GM18519 (cell line): Measurements from ENCODE around the gene RNF11.
"Not testable (repeated sequence)": the region's sequence is repeated elsewhere in the genome, so short reads cannot be mapped to it uniquely, and the experiment has no call there.

Experiments used
- ATAC-seq: cut with Tn5 transposase; IDR thresholded peaks from one replicate; pipeline ENCODE4 v1.9.1; 2021; ENCODE audit warnings: mild to moderate bottlenecking, moderate library complexity; ENCODE audit not compliant: unreplicated experiment, low FRiP score

RNF11 gene

GRCh38 chr1:51227231-51227960 is 8.7 kb upstream of the RNF11 start:
- not testable (repeated sequence) for ATAC-seq

GRCh38 chr1:51228471-51228870 is 7.6 kb upstream of the RNF11 start:
- ATAC-seq, result not testable (repeated sequence)

DNA sequence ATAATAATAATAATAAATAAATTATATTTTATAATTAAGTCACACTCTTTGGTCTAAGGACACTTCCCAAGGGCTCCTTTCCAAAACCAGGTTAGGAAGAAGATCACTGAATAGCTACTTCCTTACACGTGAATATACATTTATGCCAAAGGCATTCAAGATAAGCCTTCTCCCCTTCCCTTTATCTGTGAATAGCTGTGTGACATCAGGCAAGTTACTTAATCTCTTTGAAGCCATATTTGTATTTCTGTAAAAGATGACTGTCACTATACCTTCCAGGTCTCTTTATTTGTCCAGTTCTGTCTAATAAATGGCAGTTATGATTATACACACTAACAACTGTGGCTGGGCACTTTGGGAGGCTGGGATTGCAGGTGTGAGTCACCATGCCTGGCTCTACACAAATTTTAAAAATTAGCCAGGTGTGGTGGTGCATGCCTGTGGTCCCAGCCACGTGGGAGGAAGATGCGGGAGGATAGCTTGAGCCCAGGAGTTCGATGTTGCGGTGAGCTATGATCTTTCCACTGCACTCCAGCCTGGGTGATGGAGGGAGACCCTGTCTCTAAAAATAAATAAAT is 5.5 kb upstream of the RNF11 start:
- ATAC-seq, result no peak

DNA sequence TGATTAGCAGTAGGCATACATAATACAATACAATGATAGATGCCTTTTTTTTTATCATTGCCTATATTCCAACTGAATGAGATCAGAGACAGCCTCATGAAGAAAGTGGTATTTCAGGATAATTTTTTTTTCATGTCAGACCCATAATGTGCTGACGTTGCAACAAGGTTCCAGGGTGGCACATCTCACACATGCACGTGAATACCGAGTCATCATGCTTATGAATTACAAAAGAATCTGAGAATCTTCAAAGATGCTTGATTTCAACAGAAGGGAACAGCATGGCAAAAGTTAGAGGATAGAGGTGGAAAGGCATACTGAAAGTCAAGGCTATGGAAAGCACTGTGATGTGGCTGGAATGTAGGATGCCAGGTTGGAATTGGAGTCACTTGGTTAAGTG is 5.0 kb upstream of the RNF11 start:
- ATAC-seq, result no peak

DNA sequence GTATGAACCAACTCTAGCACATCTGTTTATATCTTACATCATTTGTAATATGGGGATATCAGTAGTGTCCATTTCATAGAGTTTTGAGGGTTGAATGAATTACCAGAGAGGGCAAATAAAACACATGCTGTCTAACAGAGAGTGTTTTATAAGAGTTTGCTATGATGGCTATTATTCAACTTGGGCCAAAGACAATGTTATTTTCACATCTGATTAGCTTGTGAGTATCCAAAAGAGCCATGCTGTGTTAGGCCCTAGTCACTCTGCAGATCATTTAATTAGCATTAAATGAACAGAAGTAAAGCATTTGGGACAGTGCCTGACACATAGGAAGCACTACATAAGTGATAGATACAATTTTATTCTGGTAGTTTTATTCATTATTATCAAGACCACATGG is 4.2 kb upstream of the RNF11 start:
- no peak for ATAC-seq

GRCh38 chr1:51234236-51234635 is 1.8 kb upstream of the RNF11 start:
- not testable (repeated sequence) for ATAC-seq

- peak; percentile 56 for ATAC-seq
These were observed 1.2 kb upstream of the RNF11 start for GRCh38 chr1:51234721-51235425.

GRCh38 chr1:51236531-51237350 is 668 bp downstream of the RNF11 start:
- ATAC-seq, result no peak

GRCh38 chr1:51237351-51238033 is 1.4 kb downstream of the RNF11 start:
- no peak for ATAC-seq

DNA sequence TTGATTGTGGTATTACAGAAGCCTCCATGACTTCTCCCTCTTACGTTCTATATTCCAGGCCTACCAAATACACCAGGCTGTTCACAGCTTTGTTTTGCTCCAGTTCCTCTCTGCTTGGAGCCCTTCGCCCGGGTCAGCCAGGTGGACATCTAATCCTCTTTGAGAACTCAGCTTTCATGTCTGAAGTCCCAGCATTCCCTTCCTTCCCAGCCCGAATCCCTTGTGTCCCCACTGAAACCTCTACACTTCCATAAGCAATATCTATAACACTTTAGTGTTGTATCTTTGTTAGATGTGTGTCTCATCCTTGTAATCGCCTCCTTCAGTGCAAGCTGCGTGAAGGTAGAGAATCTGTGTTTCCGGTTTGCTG is 1.9 kb downstream of the RNF11 start:
- no peak for ATAC-seq

DNA sequence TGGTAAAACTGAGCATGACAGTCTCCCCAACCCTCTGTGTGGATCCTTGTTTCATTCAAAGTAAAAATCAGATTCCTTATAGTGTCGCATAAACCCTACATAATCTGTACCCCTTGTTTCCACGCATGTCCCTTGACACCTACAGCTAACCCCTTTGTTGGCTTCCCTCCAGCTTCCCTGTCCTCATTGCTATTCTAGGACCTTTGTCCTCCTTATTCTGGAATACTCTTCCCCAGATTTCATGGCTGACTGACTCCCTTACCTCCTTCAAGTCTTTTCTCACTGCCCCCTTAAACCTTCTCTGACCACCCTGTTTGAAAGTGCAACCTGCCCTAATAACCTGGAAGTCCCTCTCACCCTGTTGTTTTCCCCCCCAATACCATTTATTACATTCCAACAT is 4.0 kb downstream of the RNF11 start:
- ATAC-seq, result no peak

- ATAC-seq, result no peak
These were observed 5.0 kb downstream of the RNF11 start for GRCh38 chr1:51241119-51241518.

DNA sequence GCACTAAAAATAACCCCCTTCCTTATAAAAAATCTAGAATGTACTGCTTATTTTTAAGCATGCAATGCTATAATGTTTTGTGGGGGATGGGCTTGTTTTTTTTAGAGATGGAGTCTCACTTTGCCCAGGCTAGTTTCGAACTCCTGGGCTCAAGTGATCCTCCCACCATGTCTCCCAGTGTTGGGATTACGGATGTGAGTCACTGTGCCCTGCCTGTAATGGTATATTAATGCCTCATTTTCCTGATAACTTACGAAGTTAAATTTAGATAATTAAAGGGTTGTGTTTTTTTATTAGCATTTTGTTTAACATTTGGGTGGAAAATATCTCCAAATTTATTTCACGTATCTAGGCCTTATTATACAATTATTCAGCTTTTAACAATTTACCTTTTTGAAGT is 6.5 kb downstream of the RNF11 start:
- ATAC-seq, result no peak

- ATAC-seq, result no peak
These were observed 10.9 kb downstream of the RNF11 start for GRCh38 chr1:51247022-51247421.

- ATAC-seq, result no peak
These were observed 11.4 kb downstream of the RNF11 start for GRCh38 chr1:51247499-51247898.

- no peak for ATAC-seq
These were observed 13.4 kb downstream of the RNF11 start for GRCh38 chr1:51249445-51249844.

DNA sequence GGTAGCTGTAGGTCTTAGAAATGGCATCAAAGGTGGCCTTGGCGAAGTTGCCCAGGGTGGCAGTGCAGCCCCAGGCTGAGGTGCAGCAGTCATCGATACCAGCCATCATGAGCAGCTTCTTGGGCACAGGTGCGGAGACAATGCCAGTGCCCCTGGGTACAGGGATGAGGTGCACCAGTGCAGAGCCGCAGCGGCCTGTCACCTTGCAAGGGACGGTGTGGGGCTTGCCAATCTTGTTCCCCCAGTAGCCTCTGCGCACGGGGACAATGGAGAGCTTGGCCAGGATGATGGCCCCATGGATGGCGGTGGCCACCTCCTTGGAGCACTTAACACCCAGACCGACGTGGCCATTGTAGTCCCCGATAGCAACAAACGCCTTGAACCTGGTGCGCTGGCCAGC is 14.7 kb downstream of the RNF11 start:
- not testable (repeated sequence) for ATAC-seq

- ATAC-seq, result not testable (repeated sequence)
These were observed 15.1 kb downstream of the RNF11 start for GRCh38 chr1:51251165-51251564.

DNA sequence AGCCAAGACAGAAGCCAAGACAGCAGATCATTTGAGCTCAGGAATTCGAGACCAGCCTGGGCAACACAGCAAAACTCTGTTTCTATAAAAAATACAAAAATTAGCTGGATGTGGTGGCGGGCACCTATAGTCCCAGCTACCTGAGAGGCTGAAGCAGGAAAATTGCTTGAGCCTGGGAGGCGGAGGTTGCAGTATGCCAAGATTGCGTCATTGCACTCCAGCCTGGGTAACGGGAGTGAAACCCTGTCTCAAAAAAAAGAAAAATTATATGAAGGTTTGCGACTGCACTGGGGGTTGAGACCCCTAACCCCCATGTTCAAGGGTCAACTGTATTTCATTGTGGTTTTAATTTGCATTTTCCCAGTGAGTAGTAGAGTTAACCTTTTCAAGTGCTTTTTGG is 16.3 kb downstream of the RNF11 start:
- ATAC-seq, result no peak

- no peak for ATAC-seq
These were observed 17.6 kb downstream of the RNF11 start for GRCh38 chr1:51253691-51254090.
